Activated CD4-positive, CD25-positive, alpha-beta regulatory T cell (primary cell): ENCODE measurements around the gene TMIE.

ENCODE experiments used
- DNase-seq, 4 experiments: peaks; one replicate each; lab custom pipeline; 2025; lab: John Stamatoyannopoulos, UW

The TMIE gene, protein sequence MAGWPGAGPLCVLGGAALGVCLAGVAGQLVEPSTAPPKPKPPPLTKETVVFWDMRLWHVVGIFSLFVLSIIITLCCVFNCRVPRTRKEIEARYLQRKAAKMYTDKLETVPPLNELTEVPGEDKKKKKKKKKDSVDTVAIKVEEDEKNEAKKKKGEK

DNA sequence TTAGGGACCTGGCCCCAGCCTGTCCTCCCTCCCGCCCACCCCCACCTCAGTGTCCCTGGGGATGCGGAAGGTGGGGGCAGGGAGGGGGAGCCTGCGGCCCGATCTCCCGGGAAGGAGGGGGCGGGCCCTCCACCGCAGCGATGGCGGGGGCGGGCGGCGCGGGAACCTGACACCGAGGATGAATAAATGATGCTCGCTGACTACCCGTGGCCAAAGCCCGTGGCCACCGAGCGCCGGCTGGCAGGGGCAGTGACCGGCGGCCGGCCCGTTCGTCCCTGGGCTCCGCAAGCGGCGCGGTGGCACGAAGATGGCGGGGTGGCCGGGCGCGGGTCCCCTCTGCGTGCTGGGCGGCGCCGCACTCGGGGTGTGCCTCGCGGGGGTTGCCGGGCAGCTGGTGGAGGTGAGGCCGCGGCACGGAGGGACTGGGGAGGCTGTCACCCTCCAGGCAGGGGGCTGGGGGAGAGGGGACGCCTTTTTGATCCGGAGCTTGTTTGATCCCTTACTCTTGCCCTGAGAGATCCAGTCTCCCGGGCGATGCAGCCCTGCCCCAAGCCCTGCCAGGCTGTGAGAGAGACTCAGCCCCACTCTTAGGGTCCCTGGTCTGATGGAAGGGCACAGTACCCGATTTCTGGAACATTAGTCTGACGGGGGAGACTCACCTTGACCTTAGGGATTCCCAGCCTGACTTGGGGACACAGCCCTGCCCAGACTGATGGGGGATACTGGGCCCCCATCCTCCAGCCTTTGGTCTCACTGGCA is at the start of gene TMIE:
Gene TMIE (plus strand): TSS at position 212 of the 759 bp plus-strand sequence. CDS start 96 bp downstream, at position 308.
- DNase-seq = no peak

DNA sequence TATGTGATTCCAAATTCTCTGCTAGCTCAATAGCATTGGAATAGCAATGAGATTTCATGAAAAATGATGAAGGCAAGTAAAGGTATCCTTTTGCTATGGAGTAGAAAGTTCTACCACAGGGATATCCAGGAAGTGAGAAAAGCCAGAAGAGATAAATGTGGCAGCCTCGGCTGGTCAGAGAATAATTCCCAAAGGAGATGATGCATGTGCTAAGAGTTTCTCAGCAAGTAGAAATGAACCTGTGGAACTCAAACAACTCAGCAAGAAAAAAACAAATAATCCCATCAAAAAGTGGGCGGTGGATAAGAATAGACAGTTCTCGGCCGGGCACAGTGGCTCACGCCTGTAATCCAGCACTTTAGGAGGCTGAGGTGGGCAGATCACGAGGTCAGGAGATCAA is 45.9 kb upstream of the TMIE start:
- DNase-seq = no peak

DNA sequence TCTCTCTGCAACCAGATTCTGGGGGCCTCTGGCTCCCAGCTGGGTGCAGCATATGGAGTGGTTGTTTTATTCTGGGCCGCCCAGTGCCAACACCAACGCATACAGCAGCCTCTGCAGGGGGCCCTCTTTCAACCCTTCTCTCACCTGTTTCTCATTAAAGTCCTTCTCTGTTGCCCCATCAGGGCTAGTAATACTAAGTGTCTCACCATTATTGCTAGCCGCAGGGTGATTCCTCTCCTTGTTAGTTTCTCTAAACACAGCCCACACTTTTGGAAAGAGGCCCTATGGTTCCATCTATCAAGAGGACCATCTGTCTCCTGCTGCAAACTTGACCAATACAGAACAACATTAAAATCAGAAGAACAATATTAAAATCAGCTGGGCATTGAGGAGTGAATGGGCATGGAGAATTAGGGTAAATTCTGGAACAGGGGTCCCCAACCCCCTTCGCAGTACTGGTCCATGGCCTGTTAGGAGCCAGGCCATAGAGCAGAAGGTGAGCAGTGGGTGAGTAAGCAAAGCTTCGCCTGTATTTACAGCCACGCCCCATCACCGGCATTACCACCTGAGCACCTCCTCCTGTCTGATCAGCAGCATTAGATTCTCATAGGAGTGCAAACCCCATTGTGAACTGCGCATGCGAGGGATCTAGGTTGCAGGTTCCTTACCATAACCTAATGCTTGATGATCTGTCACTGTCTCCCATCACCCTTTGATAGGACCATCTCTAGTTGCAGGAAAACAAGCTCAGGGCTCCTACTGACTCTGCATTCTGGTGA is 44.2 kb upstream of the TMIE start:
- no peak for DNase-seq

- no peak for DNase-seq
Observed at GRCh38 chr3:46659285-46659684, 41.9 kb upstream of the TMIE start.

GRCh38 chr3:46660003-46660402 is 41.2 kb upstream of the TMIE start:
- DNase-seq = no peak

DNA sequence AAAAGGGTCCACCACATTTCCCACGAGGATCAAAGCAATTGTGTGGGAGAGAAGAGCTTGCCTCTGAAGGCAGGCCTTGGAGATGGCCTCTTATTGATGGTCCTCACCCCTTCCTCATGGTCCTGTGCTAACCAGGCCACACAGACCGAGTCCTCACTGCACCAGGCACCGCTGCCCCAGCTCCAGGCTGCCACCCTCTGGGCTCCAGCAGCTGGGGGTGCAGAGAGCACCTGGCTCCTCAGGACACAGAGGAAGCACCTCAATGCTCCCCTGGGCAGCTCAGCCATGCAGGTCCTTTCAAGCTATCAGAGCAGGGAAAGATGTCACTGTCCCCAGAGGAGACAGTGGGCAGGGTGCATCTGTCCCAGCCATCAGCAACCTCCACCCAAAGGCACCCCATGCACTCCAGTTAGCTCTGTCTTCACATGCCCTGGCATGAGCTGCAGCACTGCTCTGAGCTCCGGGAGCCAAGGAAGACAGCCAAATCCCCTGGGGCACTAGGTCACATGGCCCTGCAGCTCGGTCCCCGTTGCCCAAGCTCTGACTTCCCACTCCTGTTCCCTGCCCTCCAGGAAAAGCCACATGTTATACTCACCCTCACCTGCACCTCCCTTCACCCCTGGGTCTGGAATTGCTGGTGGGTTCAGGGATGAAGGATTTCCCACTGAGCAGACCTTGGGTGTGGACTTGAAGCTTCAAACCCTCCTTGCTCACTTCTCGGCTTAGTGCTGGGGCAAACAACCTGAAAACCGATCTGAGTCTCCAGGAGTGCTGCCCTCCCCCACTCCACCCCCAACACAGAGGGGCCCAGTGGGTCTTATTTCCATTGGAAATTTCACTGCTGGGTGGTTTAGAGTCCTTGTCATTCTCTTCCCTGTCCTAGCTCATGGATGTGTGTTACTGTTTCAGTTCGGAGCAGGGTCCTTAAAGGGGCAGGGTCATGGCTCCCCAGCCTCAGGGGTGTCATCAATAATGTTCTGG is 40.4 kb upstream of the TMIE start:
- no peak for DNase-seq

- DNase-seq = no peak
Observed at GRCh38 chr3:46661776-46662766, 39.1 kb upstream of the TMIE start.

- no peak for DNase-seq
Observed at GRCh38 chr3:46662771-46663551, 38.2 kb upstream of the TMIE start.

DNA sequence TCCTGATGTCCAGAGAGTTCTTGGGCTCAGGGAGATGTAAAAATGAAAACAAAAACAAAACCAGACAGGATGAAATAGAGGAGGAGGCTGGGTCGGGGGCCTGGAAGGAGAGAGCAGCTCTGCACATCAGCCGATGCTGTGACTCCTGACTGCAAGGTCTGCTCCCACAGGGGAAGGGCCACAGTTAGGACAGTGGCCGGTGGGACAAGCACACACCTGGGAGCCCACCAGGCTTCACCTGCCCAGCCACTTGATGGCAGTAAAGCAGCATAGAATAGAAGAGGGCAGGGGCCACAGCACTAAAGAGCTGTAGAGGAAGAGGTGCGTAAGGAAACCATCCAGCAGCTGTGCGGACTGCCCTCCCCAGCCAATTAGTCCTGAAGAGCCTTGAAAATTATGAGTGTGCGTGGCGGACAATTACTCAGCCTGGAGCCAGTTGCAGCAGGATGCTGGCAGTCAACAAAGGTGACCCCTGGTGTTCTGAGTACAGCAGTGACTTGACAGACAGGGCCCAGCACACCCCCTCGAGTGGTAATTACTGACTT is 37.5 kb upstream of the TMIE start:
- DNase-seq = no peak

- no peak for DNase-seq
Observed at GRCh38 chr3:46664188-46664970, 36.8 kb upstream of the TMIE start.

DNA sequence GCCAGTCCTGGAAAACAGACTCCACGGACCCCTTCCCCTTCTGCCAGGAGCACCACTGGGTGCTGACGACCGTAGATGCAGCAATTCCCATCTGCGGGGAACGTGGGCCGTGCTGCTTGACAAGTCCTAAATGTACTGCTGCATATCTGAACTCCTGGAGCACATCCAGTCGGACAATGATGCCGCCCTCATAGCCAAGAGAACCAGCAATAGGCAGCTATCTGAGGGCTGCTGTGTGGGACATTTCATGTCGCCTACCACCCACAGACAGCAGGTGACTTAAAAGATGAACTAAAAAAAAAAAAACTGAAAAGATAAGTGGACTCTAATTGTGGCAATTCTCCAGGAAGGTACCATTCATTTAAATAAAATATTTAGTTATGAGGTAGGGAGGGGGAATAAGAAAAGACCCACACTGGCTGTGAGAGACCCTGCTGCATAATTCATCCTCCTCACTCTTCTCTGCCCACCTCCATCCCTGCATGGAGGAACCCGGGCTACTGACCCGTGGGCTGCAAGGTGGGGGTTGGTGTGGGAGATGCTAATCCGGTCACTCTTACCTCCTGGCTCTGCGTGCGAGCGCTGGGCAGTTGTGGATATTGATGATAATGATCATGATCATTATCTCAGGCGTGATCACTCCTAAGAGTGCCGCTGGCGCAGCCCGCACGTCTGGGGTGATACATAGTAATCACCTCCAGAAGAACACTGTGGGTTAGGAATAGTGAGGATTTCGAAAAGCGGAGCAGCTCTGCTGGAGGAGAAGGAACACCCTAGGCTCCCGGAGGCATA is 36.0 kb upstream of the TMIE start:
- no peak for DNase-seq

DNA sequence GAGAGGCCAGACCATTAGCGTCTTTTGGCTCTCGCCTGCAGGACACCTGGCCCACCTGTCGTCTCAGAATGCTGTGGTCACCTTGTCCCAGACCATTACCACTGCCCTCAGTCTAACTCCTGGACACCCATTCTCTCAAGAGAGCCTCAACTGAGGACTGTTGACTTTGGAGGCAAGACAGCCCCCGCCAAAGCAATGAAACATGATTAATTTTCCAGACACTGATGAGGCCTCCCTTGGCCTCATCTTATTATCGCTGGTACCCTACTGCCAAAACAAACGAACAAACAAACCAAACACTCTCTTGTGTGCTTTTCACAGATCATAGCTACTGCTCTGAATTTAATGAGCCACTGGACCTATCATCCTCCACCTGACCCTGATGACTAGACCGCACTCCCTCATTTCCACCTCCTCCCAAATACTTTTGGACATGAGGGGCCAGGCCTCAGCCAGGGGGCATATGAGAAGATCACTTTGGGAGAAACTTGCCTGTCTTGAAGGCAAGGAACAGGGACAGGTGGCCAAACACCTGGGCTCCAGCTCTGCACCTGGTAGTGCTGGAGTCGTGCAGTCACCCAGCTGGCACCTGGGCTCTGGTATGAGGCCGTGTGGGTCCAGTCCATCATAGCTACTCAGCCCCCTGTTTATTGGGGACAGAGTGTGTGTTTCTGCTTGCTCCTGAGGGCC is 35.3 kb upstream of the TMIE start:
- no peak for DNase-seq

DNA sequence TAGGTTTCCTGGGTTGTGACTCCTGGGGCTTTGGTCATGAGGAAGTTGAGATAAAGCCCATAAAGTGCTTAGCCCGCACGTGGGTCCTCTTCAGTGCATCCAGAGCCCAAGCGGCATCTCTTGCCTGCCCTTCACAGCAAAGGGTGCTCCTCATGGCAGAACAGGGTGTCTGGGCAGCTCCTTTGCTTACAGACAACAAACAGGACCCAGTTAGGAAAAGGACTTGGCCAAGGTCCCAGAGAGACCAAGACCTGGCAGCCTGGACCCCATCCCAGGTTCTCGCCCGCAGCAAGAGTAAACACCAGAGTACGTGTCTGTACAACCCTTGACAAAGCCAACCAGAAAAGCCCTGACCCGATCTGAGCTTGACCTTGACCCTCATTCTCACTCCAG is 34.7 kb upstream of the TMIE start:
- DNase-seq = no peak

DNA sequence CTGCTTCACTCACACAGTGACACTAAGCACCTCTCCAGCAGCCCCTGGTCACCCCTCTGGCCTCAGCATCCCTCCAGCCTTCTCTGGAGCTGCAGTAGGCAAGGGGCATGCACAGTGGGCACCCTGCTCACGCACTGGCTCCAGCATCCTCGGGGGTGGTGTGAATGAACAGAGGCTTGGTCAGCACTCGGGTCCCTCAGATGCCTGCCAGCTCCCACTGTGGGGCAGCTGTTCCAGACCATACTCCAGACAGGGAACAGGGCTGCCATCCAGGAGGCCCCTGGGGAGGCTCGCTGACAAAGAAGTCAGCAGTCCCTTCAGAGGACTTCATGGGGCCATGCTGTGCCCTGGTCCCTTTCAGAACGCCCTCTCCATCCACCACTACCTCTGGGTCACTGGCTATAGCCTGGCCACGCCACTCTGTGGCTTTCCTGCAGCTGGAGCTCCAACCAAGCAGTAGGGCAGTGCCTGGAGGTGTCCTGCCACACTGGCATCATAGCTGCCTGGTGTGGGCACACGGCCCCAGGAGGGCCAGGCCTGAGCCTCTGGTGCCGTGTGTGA is 34.1 kb upstream of the TMIE start:
- no peak for DNase-seq

DNA sequence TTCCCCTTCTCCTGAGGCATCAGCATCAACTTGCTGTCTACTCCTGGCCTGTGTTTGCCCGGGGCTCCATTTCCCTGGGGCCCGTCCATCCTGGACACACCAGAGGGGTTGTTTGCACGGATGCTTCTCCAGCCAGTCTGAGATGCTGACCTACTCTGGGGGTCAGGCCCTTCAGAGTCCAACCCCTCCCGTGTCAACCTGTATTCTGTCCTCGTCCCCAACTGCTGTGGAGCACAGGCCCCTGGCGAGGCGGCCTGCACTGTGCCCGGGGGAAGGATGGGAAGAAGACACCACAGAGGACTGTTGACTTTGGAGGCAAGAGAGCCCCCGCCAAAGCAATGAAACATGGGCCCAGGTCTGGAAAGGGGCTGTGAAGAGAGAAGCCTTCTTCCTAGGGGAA is 33.5 kb upstream of the TMIE start:
- DNase-seq = no peak

GRCh38 chr3:46668116-46668515 is 33.1 kb upstream of the TMIE start:
- DNase-seq = no peak

- no peak for DNase-seq
Observed at GRCh38 chr3:46668591-46668990, 32.6 kb upstream of the TMIE start.
